HG03280 (cell line): ENCODE results near the gene CCDC69.
A peak's percentile ranks its signal among the peaks of the same experiment; 100 is the strongest.

Experiments used
- ATAC-seq: cut with Tn5 transposase; IDR thresholded peaks from one replicate; pipeline ENCODE4 v1.9.1; 2021; ENCODE audit warnings: mild to moderate bottlenecking, moderate library complexity; ENCODE audit not compliant: unreplicated experiment

CCDC69 gene

GRCh38 chr5:151146061-151146460, 77.8 kb downstream of the CCDC69 start:
- no peak for ATAC-seq

- no peak for ATAC-seq
Observed at GRCh38 chr5:151144922-151145321, 79.0 kb downstream of the CCDC69 start.

- no peak for ATAC-seq
Observed at GRCh38 chr5:151144275-151144674, 79.6 kb downstream of the CCDC69 start.

GRCh38 chr5:151143645-151144044, 80.2 kb downstream of the CCDC69 start:
- ATAC-seq: no peak

GRCh38 chr5:151142933-151143332, 81.0 kb downstream of the CCDC69 start:
- ATAC-seq: no peak

- ATAC-seq: peak; percentile 89
Observed at GRCh38 chr5:151141535-151141934, 82.4 kb downstream of the CCDC69 start.

- no peak for ATAC-seq
Observed at GRCh38 chr5:151140686-151141459, 83.0 kb downstream of the CCDC69 start.

GRCh38 chr5:151139646-151140045, 84.2 kb downstream of the CCDC69 start:
- no peak for ATAC-seq

GRCh38 chr5:151139015-151139414, 84.9 kb downstream of the CCDC69 start:
- ATAC-seq: no peak

- no peak for ATAC-seq
Observed at GRCh38 chr5:151138114-151138513, 85.8 kb downstream of the CCDC69 start.

- no peak for ATAC-seq
Observed at GRCh38 chr5:151137067-151137825, 86.6 kb downstream of the CCDC69 start.

GRCh38 chr5:151134228-151134627, 89.7 kb downstream of the CCDC69 start:
- peak; percentile 47 for ATAC-seq

GRCh38 chr5:151132963-151133362, 90.9 kb downstream of the CCDC69 start:
- no peak for ATAC-seq
